ENCODE results near the gene TMEM219. TPM values are rescaled to one million over a fixed set of nuclear protein-coding genes. Genes with fewer than 3 reads are reported as not detected.

Gene TMEM219
- total RNA-seq, 2 experiments from 2014 or later: 40.0 to 40.2 TPM

GRCh38 chr16:29974291-29975133, 12.6 kb downstream of the TMEM219 start:
- POLR2A ChIA-PET: interaction anchor here (1.3 to 1.8 kb wide), 2 partner anchors 12 to 75 kb away, joined by 5 to 12 read pairs; partner anchors contain the start of genes ASPHD1 and SEZ6L2
- CTCF ChIA-PET: interaction anchor here (1.2 to 3.0 kb wide), 3 partner anchors 13 to 139 kb away, joined by 3 to 14 read pairs (median 4); partner anchors contain the start of genes INO80E and TMEM219

GRCh38 chr16:29975134-29975538, 13.3 kb downstream of the TMEM219 start:
- CTCF ChIA-PET: interaction anchor here (1.2 to 1.3 kb wide), 2 partner anchors 21 to 140 kb away, joined by 3 to 4 read pairs; partner anchors contain the start of gene INO80E

GRCh38 chr16:29975811-29976511, 14.1 kb downstream of the TMEM219 start:
- POLR2A ChIA-PET: interaction anchor here (0.6 to 0.8 kb wide), 2 partner anchors 18 to 576 kb away, joined by 3 read pairs; no protein-coding TSS in a partner anchor
- CTCF ChIA-PET: interaction anchor here (0.6 to 1.3 kb wide), 4 partner anchors 21 to 171 kb away, joined by 3 to 4 read pairs (median 4); partner anchors contain the start of gene INO80E

More at GRCh38 chr16:29975134-29975538, 13.3 kb downstream of the TMEM219 start:
- POLR2A ChIA-PET: interaction anchor here (0.8 kb wide), 1 partner anchor 19 kb away, joined by 3 read pairs; no protein-coding TSS in a partner anchor

GRCh38 chr16:29977063-29977825, 15.4 kb downstream of the TMEM219 start:
- POLR2A ChIA-PET: interaction anchor here (0.6 to 1.2 kb wide), 2 partner anchors 8 to 38 kb away, joined by 3 read pairs; no protein-coding TSS in a partner anchor
- CTCF ChIA-PET: interaction anchor here (0.9 kb wide), 1 partner anchor 20 kb away, joined by 3 read pairs; no protein-coding TSS in a partner anchor

- POLR2A ChIA-PET: no interaction called here
Observed at GRCh38 chr16:29978081-29978480, 16.2 kb downstream of the TMEM219 start.

GRCh38 chr16:29978564-29979270, 16.8 kb downstream of the TMEM219 start:
- ChIA-PET POLR2A (no interaction called here), CTCF (no interaction called here)

More at GRCh38 chr16:29978081-29978480, 16.2 kb downstream of the TMEM219 start:
- CTCF ChIA-PET: no interaction called here

GRCh38 chr16:29982560-29983419, 20.9 kb downstream of the TMEM219 start:
- POLR2A ChIA-PET: no interaction called here
- CTCF ChIA-PET: interaction anchor here (1.5 kb wide), 1 partner anchor 11 kb away, joined by 3 read pairs; no protein-coding TSS in a partner anchor

GRCh38 chr16:29983420-29984136, 21.7 kb downstream of the TMEM219 start:
- ChIA-PET POLR2A (no interaction called here), CTCF (no interaction called here)

GRCh38 chr16:29984137-29984763, 22.4 kb downstream of the TMEM219 start:
- CTCF ChIA-PET: no interaction called here
- POLR2A ChIA-PET: no interaction called here

- ChIA-PET CTCF (no interaction called here), POLR2A (no interaction called here)
Observed at GRCh38 chr16:29984764-29985147, 22.9 kb downstream of the TMEM219 start.

GRCh38 chr16:29985271-29985811, 23.5 kb downstream of the TMEM219 start:
- CTCF ChIA-PET: no interaction called here
- POLR2A ChIA-PET: interaction anchor here (1.0 kb wide), 1 partner anchor 8 kb away, joined by 3 read pairs; no protein-coding TSS in a partner anchor

GRCh38 chr16:29986231-29986630, 24.4 kb downstream of the TMEM219 start:
- CTCF ChIA-PET: no interaction called here

GRCh38 chr16:29986931-29987330, 25.1 kb downstream of the TMEM219 start:
- ChIA-PET POLR2A (no interaction called here), CTCF (no interaction called here)

More at GRCh38 chr16:29986231-29986630, 24.4 kb downstream of the TMEM219 start:
- POLR2A ChIA-PET: interaction anchor here (1.0 kb wide), 1 partner anchor 9 kb away, joined by 3 read pairs; no protein-coding TSS in a partner anchor

- ChIA-PET CTCF (interaction anchor here (0.6 kb wide), 1 partner anchor 43 kb away, joined by 5 read pairs; the partner anchor contains the start of gene TLCD3B), POLR2A (no interaction called here)
Observed at GRCh38 chr16:29987371-29988085, 25.6 kb downstream of the TMEM219 start.

GRCh38 chr16:29988346-29989075, 26.6 kb downstream of the TMEM219 start:
- CTCF ChIA-PET: no interaction called here
- POLR2A ChIA-PET: no interaction called here
